Heart right ventricle (tissue), 16 donors: Measurements from ENCODE around the gene NSMCE1. TPM values are rescaled to one million over a fixed set of nuclear protein-coding genes. Genes with fewer than 3 reads are reported as not detected.

Experiments used
- ATAC-seq, 8 donors: fragments of 200-7000 bp; cut with Tn5 transposase; one replicate each; pipeline ENCODE4 v1.9.1; 2020; ENCODE audit warnings: mild to moderate bottlenecking in 8 of 8, moderate library complexity in 8 of 8, moderate number of reproducible peaks in 1 of 8
- DNase-seq, 2 donors: peaks; one replicate each; pipeline ENCODE4 v3.0.0-alpha.2; 2020
- H3K27ac ChIP-seq, 10 donors: fragments of 200-600 bp; sonication (generic) in 2 of 10; one replicate each; pipeline versions ENCODE4 v1.5.0 to v1.8.0; 2020 to 2022; ENCODE audit warnings: mild to moderate bottlenecking in 3 of 10
- H3K27me3 ChIP-seq, 7 donors: fragments of 200-600 bp; one replicate each; pipeline ENCODE4 v1.8.0; 2021 to 2022; ENCODE audit warnings: mild to moderate bottlenecking in 2 of 7
- H3K36me3 ChIP-seq, 9 donors: fragments of 200-600 bp; sonication (generic) in 1 of 9; one replicate each; pipeline versions ENCODE4 v1.5.0 to v1.8.0; 2020 to 2022; ENCODE audit warnings: mild to moderate bottlenecking in 2 of 9
- H3K4me1 ChIP-seq, 9 donors: fragments of 200-600 bp; sonication (generic) in 1 of 9; one replicate each; pipeline versions ENCODE4 v1.5.0 to v1.8.0; 2020 to 2022; ENCODE audit warnings: mild to moderate bottlenecking in 4 of 9
- H3K4me3 ChIP-seq, 10 donors: fragments of 200-600 bp; sonication (generic) in 2 of 10; one replicate each; pipeline versions ENCODE4 v1.5.0 to v1.8.0; 2020 to 2022; ENCODE audit warnings: mild to moderate bottlenecking in 7 of 10, moderate library complexity in 2 of 10
- H3K9me3 ChIP-seq, 11 donors: fragments of 200-600 bp in 10 of 11; sonication (generic) in 2 of 11; one replicate each; pipeline versions ENCODE4 v1.5.0 to v1.8.0; 2013 to 2022; ENCODE audit warnings: mild to moderate bottlenecking in 2 of 11, control low read depth in 1 of 11, moderate library complexity in 1 of 11
- WGBS, 2 donors: extraction: QIAGEN DNeasy Blood & Tissue Kit; methylation state at CpG; one replicate each; pipeline ENCODE4 v1.1.7; 2013; ENCODE audit warnings: inconsistent platforms in 1 of 2; 5-methylcytosine and 5-hydroxymethylcytosine counted together
- intact Hi-C, 10 donors: fragments of 100-400 bp; cut with DNase I; formaldehyde crosslinking; loops; one replicate each; pipeline versions ENCODE4 v1.11.1 to v1.14.2; 2022
- polyA plus RNA-seq, 2 donors: library from polyadenylated mRNA; stranded (reverse); fragments of 200-250 nt; gene quantifications; one replicate each; pipeline ENCODE4 v1.2.3, GENCODE V29; 2013
- total RNA-seq, 10 donors: library from RNA; stranded (reverse); fragmentation: NEBNext Ultra II Directional in 3 of 10; extraction: Animal tissue kit (Norgen Biotek cat#: 25700) in 3 of 10; gene quantifications; one replicate each; pipeline versions ENCODE4 v1.2.1 to v1.2.4, GENCODE V29; 2021 to 2023
- TF ChIP-seq, protein P1 (sequence below), 9 donors: fragments of 200-600 bp; sonication (generic) in 2 of 9; IDR thresholded peaks; one replicate each; pipeline versions ENCODE4 v1.5.0 to v1.8.0; 2021 to 2022; ENCODE audit warnings: antibody characterized with exemption in 9 of 9, mild to moderate bottlenecking in 5 of 9, moderate library complexity in 1 of 9
- donor health status: Arrhythmogenic right ventricular cardiomyopathy.
- donor health status: ischemic (EF 13 %, LVEDD 7.1; RV severe dilation, severe dysfunction).
- donor health status: healthy with polysubstance abuse.
- donor health status: DM: no; HTN: yes; CAD: no.
- donor health status: DM: no; HTN: no; CAD: no.
- donor health status: ischemic (EF 25% LVEDD 6.9; RV normal size, moderate dysfunction).
- donor health status: ischemic (EF 25% LVEDD 5.7; RV mildly dilated, moderate dysfunction).
- donor health status: healthy.
- donor health status: DM: yes; HTN: yes; CAD: no.
- donor health status: Ischemic cardiomyopathy.
- donor health status: ischemic (EF 35%, LVEDD 5.7; RV mildly dilated, moderate dysfunction).
- donor health status: nonischemic (EF 11% LVEDD 7.7; RV severe dilation, severe dysfunction).
- donor health status: DM: yes; HTN: yes; CAD: no.
- donor health status: PGD.
- donor health status: ischemic (EF 29% LVEDD 5.4; RV normal size, mild dysfunction).
- donor health status: nonischemic (EF 23%, LVEDD 6.1; RV moderate dilation, normal function).

The NSMCE1 gene
- total and polyA plus RNA-seq, 12 donors, result 33.5 to 57.1 (median 38.1) TPM

DNA sequence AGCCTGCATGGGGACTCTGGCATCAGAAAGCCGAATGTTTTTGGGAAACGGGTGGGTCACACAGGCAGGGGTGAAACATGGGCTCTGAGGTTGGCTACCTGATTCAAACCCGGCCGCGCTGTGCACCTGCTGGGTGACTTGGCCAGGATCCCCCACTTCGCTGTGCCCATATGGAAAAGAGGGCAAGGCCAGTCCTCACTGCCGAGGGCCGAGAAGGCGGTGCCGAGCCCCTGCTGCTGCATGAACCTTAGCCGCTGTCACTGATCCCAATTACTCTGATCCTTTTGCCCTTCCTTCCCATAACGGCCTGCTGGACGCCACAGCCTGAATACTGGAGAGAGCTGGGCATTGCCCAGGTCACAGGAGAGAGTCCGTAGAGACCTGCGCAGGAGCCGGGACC lies 47.6 kb downstream of the NSMCE1 start:
- WGBS, 2 donors, result 94 to 96% methylated on average over 16 of the region's 16 CpGs
- H3K27me3 ChIP-seq, result no peaks in the 10 kb centered on the region
- H3K36me3 ChIP-seq, result peaks cover 0 to 53% (median 7%) of the 10 kb centered on the region in 9 donors
- H3K4me3 ChIP-seq, result no peak overlapping the region
- ATAC-seq (no peak), DNase-seq (no peak)
- TF ChIP-seq, protein P1, sequence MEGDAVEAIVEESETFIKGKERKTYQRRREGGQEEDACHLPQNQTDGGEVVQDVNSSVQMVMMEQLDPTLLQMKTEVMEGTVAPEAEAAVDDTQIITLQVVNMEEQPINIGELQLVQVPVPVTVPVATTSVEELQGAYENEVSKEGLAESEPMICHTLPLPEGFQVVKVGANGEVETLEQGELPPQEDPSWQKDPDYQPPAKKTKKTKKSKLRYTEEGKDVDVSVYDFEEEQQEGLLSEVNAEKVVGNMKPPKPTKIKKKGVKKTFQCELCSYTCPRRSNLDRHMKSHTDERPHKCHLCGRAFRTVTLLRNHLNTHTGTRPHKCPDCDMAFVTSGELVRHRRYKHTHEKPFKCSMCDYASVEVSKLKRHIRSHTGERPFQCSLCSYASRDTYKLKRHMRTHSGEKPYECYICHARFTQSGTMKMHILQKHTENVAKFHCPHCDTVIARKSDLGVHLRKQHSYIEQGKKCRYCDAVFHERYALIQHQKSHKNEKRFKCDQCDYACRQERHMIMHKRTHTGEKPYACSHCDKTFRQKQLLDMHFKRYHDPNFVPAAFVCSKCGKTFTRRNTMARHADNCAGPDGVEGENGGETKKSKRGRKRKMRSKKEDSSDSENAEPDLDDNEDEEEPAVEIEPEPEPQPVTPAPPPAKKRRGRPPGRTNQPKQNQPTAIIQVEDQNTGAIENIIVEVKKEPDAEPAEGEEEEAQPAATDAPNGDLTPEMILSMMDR (IDR thresholded peaks at IDR 0.05), result no peak
- intact Hi-C loops, result no loop called here
- H3K9me3 ChIP-seq, result no peaks in the 10 kb centered on the region
- peak overlapping the region in 2 of 10 donors; percentile 78 to 83 for H3K27ac ChIP-seq
- peaks cover 7 to 26% (median 17%) of the 10 kb centered on the region in 9 donors for H3K4me1 ChIP-seq

DNA sequence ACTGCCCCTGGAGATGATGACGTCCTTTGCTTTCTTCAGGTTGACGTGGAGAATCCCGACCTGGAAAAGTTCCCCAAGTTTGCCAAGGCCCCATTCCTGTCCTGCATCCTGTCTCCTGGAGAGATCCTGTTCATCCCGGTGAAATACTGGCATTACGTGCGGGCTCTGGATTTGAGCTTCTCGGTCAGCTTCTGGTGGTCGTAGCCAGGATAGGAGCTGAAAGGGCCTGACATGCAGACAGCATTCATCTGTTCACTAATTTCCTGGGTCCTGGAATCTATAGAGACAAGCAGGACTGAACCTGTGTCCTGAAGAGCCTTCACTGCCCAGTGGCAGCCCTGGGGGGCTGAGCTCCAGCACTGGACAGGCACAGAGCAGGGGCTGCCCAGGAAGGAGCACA lies 48.0 kb downstream of the NSMCE1 start:
- intact Hi-C loops, result no loop called here
- DNase-seq, result no peak
- ATAC-seq, result no peak
- Histone ChIP-seq H3K4me1 (peaks cover 7 to 26% (median 17%) of the 10 kb centered on the region in 9 donors), H3K27me3 (no peaks in the 10 kb centered on the region), H3K4me3 (no peak overlapping the region), H3K36me3 (peaks cover 0 to 53% (median 7%) of the 10 kb centered on the region in 9 donors), H3K27ac (no peak overlapping the region), H3K9me3 (no peaks in the 10 kb centered on the region)
- TF ChIP-seq, protein P1 (IDR thresholded peaks at IDR 0.05), result no peak
- WGBS, 2 donors, result 91% methylated on average over 8 of the region's 8 CpGs

DNA sequence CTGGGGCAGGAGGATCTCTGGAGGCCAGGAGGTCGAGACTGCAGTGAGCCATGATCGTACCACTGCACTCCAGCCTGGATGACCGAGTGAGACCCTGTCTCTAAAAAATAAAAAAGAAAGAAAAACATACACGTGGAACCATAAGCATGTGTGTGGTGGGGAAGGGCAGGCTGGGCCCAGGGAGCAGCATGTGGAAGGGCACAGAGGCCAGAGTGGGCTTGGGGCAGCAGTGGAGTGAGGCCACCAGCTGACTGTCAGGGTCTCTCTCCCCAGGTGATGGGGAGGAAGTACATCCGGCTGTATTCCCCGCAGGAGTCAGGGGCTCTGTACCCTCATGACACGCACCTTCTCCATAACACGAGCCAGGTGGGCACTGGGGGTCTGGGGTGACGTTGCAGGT lies 48.5 kb downstream of the NSMCE1 start:
- H3K27me3 ChIP-seq, result no peaks in the 10 kb centered on the region
- H3K9me3 ChIP-seq, result no peaks in the 10 kb centered on the region
- 93 to 94% methylated on average over 9 of the region's 9 CpGs for WGBS, 2 donors
- TF ChIP-seq, protein P1 (IDR thresholded peaks at IDR 0.05), result no peak
- ATAC-seq (no peak), DNase-seq (no peak)
- H3K36me3 ChIP-seq, result peaks cover 0 to 53% (median 7%) of the 10 kb centered on the region in 9 donors
- peaks cover 7 to 26% (median 17%) of the 10 kb centered on the region in 9 donors for H3K4me1 ChIP-seq
- no peak overlapping the region for H3K4me3 ChIP-seq
- H3K27ac ChIP-seq, result no peak overlapping the region
- intact Hi-C loops, result no loop called here

DNA sequence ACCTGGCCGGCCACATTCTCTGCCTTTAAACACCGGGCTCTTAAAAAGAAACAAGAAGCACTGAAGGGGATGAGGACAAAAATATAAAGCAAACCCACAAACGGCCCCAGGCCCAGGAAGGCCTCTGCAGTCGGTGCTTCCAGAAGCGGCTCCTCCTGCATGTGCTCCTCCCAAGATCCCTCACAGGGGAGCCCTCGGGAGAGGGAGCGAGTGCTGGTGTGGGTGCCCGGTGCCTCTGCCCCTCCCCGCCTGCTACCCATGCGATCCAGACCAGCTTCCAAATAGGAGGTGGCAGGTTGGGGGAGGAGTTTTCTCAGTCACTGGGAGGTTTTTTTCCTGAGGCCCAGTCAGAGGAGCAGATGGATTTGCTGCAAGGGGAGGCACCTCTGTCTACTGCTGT lies 49.4 kb downstream of the NSMCE1 start:
- intact Hi-C loops, result no loop called here
- no peak overlapping the region for H3K4me3 ChIP-seq
- peaks cover 7 to 26% (median 17%) of the 10 kb centered on the region in 9 donors for H3K4me1 ChIP-seq
- ATAC-seq, result no peak
- H3K9me3 ChIP-seq, result no peaks in the 10 kb centered on the region
- no peak for DNase-seq
- 87% methylated on average over 10 of the region's 10 CpGs for WGBS, 2 donors
- no peak overlapping the region for H3K27ac ChIP-seq
- H3K27me3 ChIP-seq, result no peaks in the 10 kb centered on the region
- peaks cover 0 to 53% (median under 1%) of the 10 kb centered on the region in 9 donors for H3K36me3 ChIP-seq
- TF ChIP-seq, protein P1 (IDR thresholded peaks at IDR 0.05), result no peak
